Upper lobe of left lung (tissue), 6 donors: ENCODE data around the gene TFEB. TPM values are rescaled to one million over a fixed set of nuclear protein-coding genes. Genes with fewer than 3 reads are reported as not detected.
"Not testable (repeated sequence)": the region's sequence is repeated elsewhere in the genome, so short reads cannot be mapped to it uniquely, and the experiment has no call there.

Source experiments
- ATAC-seq, 2 donors: fragments of 200-7000 bp; cut with Tn5 transposase; one replicate each; pipeline ENCODE4 v1.9.1; 2022; ENCODE audit warnings: mild to moderate bottlenecking in 2 of 2, moderate library complexity in 2 of 2; ENCODE audit not compliant: low FRiP score in 2 of 2
- DNase-seq, 2 donors: peaks; one replicate each; pipeline ENCODE4 v3.0.0-alpha.2; 2019 to 2020
- H3K27ac ChIP-seq, 4 donors: fragments of 200-600 bp; sonication (generic); one replicate each; pipeline ENCODE4 v1.5.1; 2016 to 2019
- H3K27me3 ChIP-seq, 4 donors: fragments of 200-600 bp; sonication (generic); one replicate each; pipeline ENCODE4 v1.5.1; 2017 to 2019
- H3K36me3 ChIP-seq, 4 donors: fragments of 200-600 bp; sonication (generic); one replicate each; pipeline ENCODE4 v1.5.1; 2016 to 2019
- H3K4me1 ChIP-seq, 4 donors: fragments of 200-600 bp; sonication (generic); one replicate each; pipeline ENCODE4 v1.5.1; 2018 to 2019
- H3K4me3 ChIP-seq, 4 donors: fragments of 200-600 bp; sonication (generic); one replicate each; pipeline ENCODE4 v1.5.1; 2017 to 2019; ENCODE audit warnings: mild to moderate bottlenecking in 2 of 4, moderate library complexity in 1 of 4
- H3K9me3 ChIP-seq, 4 donors: fragments of 200-600 bp; sonication (generic); one replicate each; pipeline ENCODE4 v1.5.1; 2018 to 2019
- CTCF ChIP-seq, 6 experiments: fragments of 450-650 bp in 4 of 6; fragments of 200-600 bp in 2 of 6; sonication (generic) in 2 of 6; IDR thresholded peaks; one replicate each; pipeline ENCODE4 v1.5.1; 2016 to 2019; ENCODE audit warnings: antibody characterized with exemption in 6 of 6
- EP300 ChIP-seq, 4 donors: sonication (generic); formaldehyde crosslinking; IDR thresholded peaks; one replicate each; pipeline ENCODE4 v1.5.1; 2017; ENCODE audit warnings: antibody characterized with exemption in 4 of 4, control low read depth in 2 of 4
- POLR2A ChIP-seq, 4 donors: fragments of 450-650 bp; IDR thresholded peaks; one replicate each; pipeline ENCODE4 v1.5.1; 2016 to 2017; ENCODE audit warnings: antibody characterized with exemption in 4 of 4, mild to moderate bottlenecking in 2 of 4
- POLR2AphosphoS5 ChIP-seq, 2 donors: sonication (generic); formaldehyde crosslinking; IDR thresholded peaks; one replicate each; pipeline ENCODE4 v1.5.1; 2017; ENCODE audit warnings: antibody characterized with exemption in 2 of 2
- WGBS, 2 donors: methylation state at CpG; one replicate each; pipeline ENCODE4 v1.1.5; 2017 to 2018; 5-methylcytosine and 5-hydroxymethylcytosine counted together
- total RNA-seq, 6 donors: library from RNA; depleted of rRNA in 4 of 6; stranded (reverse); fragments of >200 nt in 4 of 6; gene quantifications; one replicate each; pipeline versions ENCODE4 v1.1.0 to v1.2.1, GENCODE V29; 2016 to 2021
- donor health status: DM: no; HTN: no; CAD: no; lungs with moderate emphysema.
- donor health status: DM: no; HTN: yes; CAD: no; lungs with severe emphysema.

TFEB gene
- total RNA-seq, 6 donors from 2014 or later: 20.2 to 46.0 (median 27.3) TPM

GRCh38 chr6:41770381-41771057 lies 35.1 kb upstream of the TFEB start:
- H3K4me3 ChIP-seq: no peak overlapping the region
- 93 to 94% methylated on average over 15 to 30 of the region's 30 CpGs for WGBS, 2 donors
- peak in 1 of 2 donors; percentile 84 for DNase-seq
- H3K4me1 ChIP-seq: peaks cover 17 to 26% (median 24%) of the 10 kb centered on the region in 4 donors
- H3K36me3 ChIP-seq: peaks cover 9 to 58% (median 47%) of the 10 kb centered on the region in 4 donors
- H3K27me3 ChIP-seq: no peaks in the 10 kb centered on the region
- H3K27ac ChIP-seq: no peak overlapping the region
- H3K9me3 ChIP-seq: no peaks in the 10 kb centered on the region
- TF ChIP-seq POLR2AphosphoS5 (IDR thresholded peaks at IDR 0.05) (no peak), POLR2A (IDR thresholded peaks at IDR 0.05) (no peak), CTCF (IDR thresholded peaks at IDR 0.05) (no peak), EP300 (IDR thresholded peaks at IDR 0.05) (no peak)
- no peak for ATAC-seq

GRCh38 chr6:41769376-41769775 lies 34.0 kb upstream of the TFEB start:
- peaks cover 9 to 47% (median 39%) of the 10 kb centered on the region in 4 donors for H3K36me3 ChIP-seq
- no peak overlapping the region for H3K4me3 ChIP-seq
- 96 to 99% methylated on average over 8 of the region's 8 CpGs for WGBS, 2 donors
- TF ChIP-seq POLR2A (IDR thresholded peaks at IDR 0.05) (no peak), EP300 (IDR thresholded peaks at IDR 0.05) (no peak), POLR2AphosphoS5 (IDR thresholded peaks at IDR 0.05) (no peak), CTCF (IDR thresholded peaks at IDR 0.05) (no peak)
- no peak for ATAC-seq
- DNase-seq: no peak
- peaks cover 17 to 26% (median 24%) of the 10 kb centered on the region in 4 donors for H3K4me1 ChIP-seq
- no peaks in the 10 kb centered on the region for H3K27me3 ChIP-seq
- no peaks in the 10 kb centered on the region for H3K9me3 ChIP-seq
- H3K27ac ChIP-seq: peak overlapping the region in 3 of 4 donors; percentile 73 to 81 (median 77)

- Histone ChIP-seq H3K9me3 (no peaks in the 10 kb centered on the region), H3K36me3 (peaks cover 9 to 40% (median 33%) of the 10 kb centered on the region in 4 donors), H3K27me3 (no peaks in the 10 kb centered on the region), H3K4me1 (peaks cover 17 to 26% (median 24%) of the 10 kb centered on the region in 4 donors), H3K27ac (peak overlapping the region; percentile 61 to 81 (median 75)), H3K4me3 (no peak overlapping the region)
- DNase-seq (peak in 1 of 2 donors; percentile 70), ATAC-seq (peak; percentile 42 to 50)
- TF ChIP-seq POLR2A (IDR thresholded peaks at IDR 0.05) (no peak), CTCF (IDR thresholded peaks at IDR 0.05) (no peak), POLR2AphosphoS5 (IDR thresholded peaks at IDR 0.05) (no peak), EP300 (IDR thresholded peaks at IDR 0.05) (no peak)
- 50 to 72% methylated on average over 5 to 10 of the region's 10 CpGs for WGBS, 2 donors
Observed at GRCh38 chr6:41768545-41769308, 33.3 kb upstream of the TFEB start.

GRCh38 chr6:41767112-41767833 lies 31.9 kb upstream of the TFEB start:
- ATAC-seq: peak; percentile 49 to 79
- peak in 1 of 2 donors; percentile 76 for DNase-seq
- H3K9me3 ChIP-seq: no peaks in the 10 kb centered on the region
- H3K4me3 ChIP-seq: no peak overlapping the region
- WGBS, 2 donors: 33 to 43% methylated on average over 12 of the region's 12 CpGs
- peaks cover 3 to 26% (median 21%) of the 10 kb centered on the region in 4 donors for H3K36me3 ChIP-seq
- peak overlapping the region; percentile 61 to 81 (median 75) for H3K27ac ChIP-seq
- peaks cover 17 to 26% (median 24%) of the 10 kb centered on the region in 4 donors for H3K4me1 ChIP-seq
- no peaks in the 10 kb centered on the region for H3K27me3 ChIP-seq
- TF ChIP-seq EP300 (IDR thresholded peaks at IDR 0.05) (no peak), CTCF (IDR thresholded peaks at IDR 0.05) (no peak), POLR2AphosphoS5 (IDR thresholded peaks at IDR 0.05) (peak in 1 of 2 donors; percentile 33)

GRCh38 chr6:41766043-41766664 lies 30.7 kb upstream of the TFEB start:
- Histone ChIP-seq H3K4me1 (peaks cover 17 to 26% (median 24%) of the 10 kb centered on the region in 4 donors), H3K36me3 (peaks cover 3 to 14% (median 10%) of the 10 kb centered on the region in 4 donors), H3K27ac (peak overlapping the region in 3 of 4 donors; percentile 73 to 81 (median 77))
- not testable (repeated sequence) for H3K27me3 ChIP-seq, ATAC-seq, H3K4me3 ChIP-seq, H3K9me3 ChIP-seq, DNase-seq
- WGBS, 2 donors: 93 to 96% methylated on average over 4 of the region's 4 CpGs
